GM19025 (cell line): ENCODE results near the gene RCOR1.
A peak's percentile ranks its signal among the peaks of the same experiment; 100 is the strongest.
"Not testable (repeated sequence)": the region's sequence is repeated elsewhere in the genome, so short reads cannot be mapped to it uniquely, and the experiment has no call there.

Experiments used
- ATAC-seq: cut with Tn5 transposase; IDR thresholded peaks from one replicate; pipeline ENCODE4 v1.9.1; 2021; ENCODE audit warnings: mild to moderate bottlenecking, low read depth, moderate library complexity; ENCODE audit not compliant: unreplicated experiment

Gene RCOR1

DNA sequence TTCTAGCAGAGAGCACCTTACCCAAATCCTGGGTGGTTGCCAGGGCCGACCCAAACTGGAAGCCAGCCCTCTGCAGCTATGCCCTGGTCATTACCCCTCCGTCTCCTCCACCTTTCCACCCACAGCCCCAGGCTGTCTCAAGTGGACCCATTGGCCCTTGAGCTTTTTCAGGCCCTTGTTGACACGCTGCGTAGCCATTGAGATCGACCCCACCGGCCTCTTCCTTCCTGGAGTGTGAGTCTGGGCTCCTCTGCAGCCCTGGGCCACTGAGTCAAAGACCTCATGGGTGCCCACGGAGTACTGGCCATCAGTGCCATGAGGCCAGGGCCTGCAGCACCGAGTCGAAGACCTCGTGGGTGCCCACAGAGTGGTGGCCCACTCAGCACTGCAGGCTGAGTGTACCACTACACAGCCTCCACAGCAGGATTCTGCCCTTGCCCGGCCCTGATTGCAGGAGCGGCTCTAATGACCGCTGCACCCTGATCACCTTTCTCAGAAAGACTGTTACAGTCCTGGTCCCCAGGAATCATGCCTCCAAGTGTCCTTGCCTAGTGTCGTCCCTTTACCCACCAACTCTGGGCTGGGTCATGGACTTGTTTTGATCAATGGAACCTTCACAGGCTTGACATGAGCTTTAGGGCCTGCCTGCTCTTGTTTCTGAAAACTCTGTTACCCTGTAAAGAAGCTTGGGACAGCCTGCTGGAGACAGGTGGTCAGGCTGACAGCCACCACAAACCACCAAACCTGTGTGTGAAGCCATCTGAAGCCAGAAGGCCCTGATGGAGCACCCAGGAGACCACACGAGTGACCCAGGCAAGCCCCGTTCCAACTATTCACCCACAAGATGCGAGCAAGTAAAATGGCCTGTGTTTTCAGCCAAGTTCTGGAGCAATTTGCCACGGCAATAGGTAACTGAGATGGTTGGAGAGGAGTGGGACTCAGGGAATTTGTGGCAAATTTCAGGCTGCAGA, 145.2 kb downstream of the RCOR1 start:
- ATAC-seq = no peak

DNA sequence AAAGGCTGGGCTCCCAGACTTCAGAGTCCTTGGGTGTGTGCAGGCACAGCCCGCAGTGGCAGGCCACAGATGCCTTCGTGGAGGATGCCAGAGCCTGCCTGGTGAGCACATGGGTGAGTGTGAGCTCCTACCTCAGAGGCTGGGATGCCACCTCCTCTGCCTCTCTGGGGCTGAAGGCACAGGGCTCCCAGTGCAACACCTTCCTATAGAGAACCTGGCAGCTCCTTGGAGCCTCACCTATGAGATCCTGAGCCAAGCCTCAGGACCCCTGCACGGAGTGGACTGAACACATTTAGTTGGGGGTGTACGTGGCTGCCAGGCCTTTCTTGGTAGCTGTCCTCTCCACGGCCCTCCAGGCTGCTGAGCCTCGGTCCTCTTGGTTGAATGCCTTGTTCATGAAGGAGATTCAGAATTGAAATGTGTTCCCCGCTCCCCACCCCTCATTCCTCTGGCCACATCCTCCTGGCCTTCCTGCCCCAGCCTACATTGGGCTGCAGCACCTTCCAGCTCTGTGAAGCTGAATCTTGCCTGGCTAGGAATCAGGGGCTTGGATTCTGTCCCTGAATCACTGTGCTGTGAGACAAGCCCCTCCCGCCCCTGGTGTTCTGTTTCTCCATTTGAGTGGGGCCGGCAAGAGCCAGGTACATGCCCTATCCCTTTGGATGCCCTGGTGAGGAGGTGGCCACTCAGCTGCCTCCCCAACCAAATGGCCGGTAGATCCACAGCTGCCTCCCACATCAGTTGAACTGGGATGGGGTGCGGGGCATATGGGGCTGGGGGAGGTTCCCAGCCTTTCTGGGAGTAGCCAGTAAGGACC, 146.1 kb downstream of the RCOR1 start:
- no peak for ATAC-seq

DNA sequence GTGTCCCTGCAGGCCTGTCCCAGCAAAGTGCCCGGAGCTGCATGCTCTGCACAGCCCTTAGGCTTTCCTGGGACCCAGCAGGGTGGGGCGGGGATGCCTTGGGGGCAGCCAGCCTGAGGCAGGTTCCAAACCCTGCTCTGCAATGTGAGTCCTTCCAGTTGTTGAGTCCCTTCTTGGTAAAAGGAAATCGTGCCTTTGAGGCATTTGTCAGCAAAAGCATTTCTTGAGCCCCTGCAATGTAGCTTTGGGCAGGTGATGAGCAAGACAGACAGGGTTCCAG, 146.7 kb downstream of the RCOR1 start:
- no peak for ATAC-seq

DNA sequence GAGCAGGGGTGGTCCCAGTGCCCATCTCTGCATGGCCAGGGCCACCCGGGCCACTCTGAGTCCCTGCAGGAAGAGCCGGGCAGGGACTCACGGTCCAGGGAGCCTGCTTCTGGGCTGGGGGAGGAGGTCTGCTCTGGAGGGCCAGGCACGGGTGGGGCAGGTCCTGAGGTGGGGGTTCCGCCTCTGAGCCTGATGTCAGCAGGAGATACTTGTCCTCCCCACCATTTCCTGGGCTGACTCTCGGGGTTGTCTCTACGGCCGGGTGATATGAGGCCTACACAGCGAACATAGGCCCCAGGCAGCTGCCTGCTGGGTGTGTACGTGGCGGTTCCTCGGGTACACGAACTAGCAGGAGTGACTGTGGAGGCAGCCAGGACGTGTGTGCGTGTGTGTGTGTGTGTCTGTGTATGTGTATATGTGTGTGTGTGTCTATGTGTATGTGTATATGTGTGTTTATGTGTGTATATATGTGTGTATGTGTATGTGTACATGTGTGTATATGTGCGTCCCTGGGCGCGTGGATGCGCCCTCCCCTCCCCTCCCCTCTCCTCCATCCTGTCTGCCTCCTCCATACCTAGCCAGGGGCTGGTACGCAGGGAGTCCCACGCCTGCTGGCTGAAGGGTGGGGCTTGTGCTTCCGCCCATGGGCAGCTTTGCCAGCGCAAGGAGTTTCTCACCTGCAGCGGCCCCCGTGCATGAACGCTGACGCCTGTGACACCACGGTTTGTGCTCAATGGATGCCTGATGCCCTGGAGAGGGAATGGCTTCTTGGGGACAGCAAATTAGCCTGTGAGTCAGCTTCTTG, 154.4 kb downstream of the RCOR1 start:
- no peak for ATAC-seq

DNA sequence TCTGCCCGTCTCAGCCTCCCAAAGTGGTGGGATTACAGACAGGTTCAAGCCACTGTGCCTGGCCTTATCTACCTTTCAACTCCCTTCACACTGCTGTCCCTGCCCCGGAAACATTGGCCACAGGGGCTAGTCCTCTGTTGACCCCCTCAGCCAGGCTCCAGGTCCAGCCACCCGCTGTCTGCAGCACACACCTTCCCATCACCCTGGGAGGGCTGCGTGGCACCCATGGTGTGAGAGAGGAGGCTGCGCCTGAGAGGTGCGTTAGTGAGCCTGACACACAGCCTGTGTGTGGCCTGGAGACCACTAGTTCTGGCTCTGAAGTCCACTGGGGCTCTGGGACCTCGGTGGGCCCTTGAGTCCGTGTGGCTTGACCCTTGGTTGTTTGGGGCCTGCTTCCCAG, 156.4 kb downstream of the RCOR1 start:
- no peak for ATAC-seq

DNA sequence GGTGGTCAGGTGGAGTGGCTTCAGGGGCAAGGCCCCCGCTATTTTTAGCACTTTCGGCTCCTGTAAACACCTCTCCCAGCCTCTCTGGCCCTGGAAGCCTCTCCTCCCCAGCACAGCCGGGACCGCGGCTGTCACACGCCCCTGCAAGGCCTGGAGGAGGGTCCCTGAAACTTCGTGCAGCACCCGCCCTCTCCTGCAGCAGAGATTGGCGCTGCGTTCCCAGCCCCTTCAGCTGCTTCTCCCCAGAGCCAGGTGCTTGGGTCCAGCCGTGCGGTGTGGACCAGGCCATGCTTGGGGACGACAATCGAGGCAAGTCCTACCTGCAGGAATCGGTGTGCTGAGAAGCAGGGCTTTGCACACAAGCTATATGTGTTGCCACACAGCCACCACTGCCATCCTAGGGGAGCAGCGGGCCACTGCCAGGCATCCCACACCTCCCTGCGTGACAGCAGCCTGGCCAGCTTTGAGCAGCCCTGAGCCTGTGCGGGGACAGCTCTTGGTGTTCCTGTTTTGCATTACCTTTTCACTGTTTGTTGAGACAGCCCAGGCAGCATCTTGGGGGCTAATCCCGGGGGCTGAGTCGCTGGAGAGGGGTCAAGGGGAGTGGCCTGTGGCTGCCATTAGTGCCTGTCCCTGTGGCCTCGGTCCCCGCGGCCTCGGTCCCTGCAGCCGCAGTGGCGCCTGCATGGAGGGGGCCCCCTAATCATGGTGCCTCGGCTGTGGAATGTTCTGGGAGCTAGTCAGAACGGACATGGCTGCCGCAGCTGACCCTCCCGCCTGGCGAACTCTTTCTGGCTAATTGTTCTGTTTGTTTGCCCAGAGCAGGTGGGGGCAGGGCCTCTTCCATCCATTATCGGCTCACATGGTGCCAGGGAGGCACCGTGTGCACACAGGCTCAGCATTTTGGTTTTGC, 157.2 kb downstream of the RCOR1 start:
- ATAC-seq = no peak

DNA sequence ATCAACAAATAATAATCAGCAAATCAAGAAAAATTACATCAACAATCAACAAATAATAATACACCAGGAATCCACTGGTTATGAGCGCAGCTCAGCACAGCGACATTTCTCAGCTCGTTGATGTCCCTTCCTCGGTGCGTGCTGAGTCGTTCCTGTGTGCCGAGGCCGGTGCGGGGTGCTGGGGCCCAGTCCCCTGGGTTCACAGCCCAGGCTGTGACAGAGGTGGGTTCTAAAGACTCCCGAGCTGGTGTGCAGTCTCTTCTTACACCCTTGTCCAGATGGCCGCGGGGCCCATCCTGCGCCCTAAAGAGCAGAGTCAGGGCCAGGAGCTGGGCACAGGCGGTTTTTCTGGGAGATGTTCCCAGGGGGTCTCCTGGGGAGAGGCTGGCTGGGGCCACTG, 157.9 kb downstream of the RCOR1 start:
- no peak for ATAC-seq

DNA sequence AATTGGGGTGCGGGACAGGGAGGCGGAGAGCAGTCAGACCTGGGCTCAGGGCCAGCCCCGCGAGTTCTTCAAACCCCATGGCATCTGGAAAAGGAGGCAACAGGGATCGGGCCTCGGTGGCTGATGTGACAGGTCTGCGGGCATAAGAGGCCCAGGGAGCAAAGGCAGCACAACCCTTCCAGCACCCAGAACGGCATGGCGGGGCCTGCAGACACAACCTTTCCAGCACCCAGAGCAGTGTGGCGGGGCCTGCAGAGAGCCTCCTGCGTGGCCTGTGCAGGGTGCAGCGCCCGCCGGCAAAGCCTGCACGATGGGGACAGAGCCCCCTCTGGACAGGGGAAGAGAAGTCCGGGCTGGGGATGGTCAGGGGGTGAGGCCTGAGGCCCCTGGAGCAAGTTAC, 158.6 kb downstream of the RCOR1 start:
- no peak for ATAC-seq

DNA sequence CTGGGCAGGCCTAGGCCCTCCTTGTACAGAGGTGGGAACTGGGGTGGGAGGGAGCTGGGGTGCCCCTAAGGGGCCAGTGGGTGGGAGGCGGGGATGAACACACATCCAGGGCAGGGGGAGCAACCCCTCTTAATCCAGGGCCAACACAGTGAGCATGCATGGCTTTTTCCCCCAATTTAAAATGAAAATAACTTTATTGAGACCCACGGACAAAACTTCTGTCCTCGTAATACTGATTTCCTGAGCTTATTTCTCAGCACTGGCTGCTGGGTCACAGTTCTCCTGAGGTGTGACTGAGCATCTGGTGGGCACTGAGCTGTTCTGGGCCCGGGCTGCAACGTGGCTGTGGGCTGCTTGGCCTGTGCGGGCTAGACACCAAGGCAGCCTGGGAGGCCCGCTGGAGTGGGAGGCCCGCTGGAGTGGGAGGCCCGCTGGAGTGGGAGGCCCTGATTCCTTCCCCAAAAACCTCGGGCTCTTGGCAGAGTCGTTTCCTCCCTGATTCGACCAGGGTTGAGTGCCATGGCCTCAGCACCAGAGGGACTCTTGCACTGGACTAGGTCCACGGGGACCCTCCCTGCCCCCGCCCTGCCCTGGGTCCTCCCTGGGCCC, 159.9 kb downstream of the RCOR1 start:
- ATAC-seq = no peak

DNA sequence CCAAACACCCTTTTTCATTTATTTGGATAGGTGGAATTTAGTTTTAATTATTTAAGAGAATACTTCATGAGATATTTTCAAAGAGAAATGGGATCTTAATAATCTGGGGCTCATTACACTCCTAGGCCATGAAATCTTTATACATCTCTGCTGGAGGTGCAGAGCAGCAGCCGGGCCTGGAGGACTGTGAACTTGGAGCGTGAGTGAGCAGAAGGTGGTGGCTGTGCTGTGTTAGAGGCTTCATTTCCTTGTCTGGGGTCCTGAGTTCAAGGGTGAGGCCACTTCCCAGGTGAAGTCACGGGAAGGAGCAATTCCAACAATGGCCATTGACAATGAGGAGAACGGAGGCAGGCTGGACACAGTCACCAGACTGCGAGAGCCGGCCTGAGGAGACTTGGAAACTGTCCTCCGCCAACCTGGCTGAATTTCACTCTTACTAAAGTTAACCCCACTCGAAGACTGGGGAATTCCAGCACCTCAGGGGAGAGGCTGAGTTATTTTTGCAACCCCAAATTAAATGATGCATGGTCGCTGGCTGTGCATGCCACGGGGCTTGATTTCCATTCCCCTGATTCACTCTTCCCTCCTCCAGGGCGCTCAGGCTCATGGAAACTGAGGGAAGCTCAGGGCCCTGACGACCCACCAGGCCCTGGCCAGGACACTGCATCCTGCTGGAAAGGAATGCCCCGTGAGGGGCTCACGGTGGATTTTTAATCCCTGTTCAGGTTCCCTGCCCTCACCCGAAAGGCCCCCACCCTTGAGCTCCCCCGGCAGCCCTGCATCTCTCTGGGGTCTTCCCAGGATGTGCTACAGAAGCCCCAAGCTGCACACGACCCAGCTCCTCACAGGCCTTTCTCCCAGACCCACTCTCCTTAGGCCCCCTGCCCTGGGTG, 162.2 kb downstream of the RCOR1 start:
- peak; percentile 68 for ATAC-seq

DNA sequence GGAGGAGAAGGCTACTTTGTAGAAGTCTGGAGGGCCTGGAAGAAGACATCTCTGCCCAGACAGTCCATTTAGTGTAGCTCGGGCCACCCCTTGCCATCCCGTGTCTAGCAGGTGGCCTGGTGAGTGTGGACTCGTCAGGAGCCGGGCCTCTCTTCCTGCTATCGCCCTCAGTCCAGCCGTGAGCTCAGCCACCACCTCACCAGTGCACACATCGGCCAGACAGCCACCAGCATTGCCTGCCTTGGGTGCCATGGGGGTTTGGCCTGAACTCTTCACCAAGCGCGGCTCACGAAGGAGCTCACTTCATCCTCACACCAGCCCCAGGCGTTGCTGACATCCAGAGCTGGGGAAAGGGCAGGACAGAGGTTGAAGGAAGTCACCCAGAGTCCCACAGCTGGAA, 165.2 kb downstream of the RCOR1 start:
- no peak for ATAC-seq

DNA sequence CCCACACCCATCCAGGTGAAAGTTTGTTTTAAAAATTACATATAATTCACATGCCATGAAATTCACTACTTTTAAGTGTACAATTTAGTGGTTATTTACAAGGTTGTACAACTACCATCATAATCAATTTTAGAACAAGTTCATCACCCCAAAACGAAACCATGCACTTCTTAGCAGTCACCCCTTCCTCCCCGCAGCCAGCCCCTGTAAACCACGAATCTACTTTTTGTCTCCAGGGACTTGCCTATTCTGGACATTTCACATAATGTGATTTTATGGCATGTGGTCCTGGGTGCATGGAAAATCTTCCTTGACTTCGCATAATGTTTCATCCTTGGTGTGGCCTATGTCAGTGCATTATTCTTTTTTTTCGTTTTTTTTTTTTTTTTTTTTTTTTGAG, 165.6 kb downstream of the RCOR1 start:
- ATAC-seq = no peak

DNA sequence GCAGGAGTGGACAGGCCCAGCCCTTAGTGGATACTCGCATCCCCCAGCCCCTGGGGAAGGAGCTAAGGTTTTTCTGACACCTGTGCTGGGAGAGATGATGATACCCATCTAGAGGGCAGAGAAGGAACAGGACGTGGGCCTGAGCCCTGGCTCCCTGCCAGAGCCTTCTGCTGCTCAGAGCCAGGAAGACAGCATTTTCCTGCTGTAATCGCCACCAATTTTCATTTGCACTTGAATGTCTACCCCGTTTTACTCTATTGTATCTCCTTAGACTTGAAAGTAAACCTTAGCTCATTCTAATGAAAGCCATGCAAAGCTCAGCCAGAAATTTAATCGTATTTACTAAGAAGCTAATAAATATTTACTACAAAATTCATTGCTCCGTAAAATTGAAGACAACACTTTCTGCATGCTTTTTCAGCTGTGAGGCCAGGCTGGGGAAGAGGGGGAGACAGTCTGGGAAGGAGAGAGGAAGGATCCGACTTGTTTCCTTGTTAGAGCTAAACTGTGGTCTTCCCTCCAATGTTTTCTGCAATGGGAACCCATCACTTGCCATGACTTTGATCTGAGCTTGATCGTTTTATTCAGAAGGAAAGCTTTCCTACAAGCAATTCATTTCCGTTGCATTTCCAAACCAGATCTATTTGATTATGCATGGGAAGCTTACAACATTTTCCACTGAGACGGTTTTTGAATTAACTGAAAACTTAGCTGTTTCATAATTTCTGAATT, 167.2 kb downstream of the RCOR1 start:
- no peak for ATAC-seq

DNA sequence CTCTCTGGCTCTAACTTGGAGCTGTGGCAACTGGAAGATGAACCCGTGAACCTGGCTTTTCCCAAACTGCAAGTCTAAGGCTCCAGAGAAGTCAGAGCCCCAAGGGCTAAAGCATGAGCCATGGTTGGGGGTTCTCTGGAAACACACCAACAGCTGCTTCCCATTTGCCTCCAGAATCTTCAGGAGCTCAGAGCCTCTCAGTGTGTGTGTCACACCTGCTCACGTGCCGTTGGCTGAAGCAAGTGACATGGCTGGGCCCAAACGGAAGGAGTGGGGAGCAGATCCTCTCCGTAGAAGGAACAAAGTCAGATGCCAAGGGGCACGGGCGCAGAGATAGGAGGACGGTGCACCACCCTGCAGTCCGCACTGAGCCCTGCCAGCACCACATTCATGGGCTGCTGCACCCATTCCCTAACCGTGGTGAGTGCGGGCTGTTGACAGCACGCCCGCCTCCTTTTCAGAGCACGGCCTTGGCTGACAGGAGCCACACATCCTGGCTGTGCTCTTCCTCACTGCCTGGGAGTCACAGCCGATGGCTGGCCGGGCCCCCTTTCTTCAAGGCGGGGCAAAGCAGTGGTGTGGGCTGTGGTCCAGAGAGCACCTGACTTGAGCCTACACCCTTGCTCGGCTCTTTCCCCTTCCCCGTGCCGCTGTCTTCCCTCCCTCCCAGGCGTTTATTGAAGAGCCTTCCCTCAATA, 168.2 kb downstream of the RCOR1 start:
- ATAC-seq = no peak

DNA sequence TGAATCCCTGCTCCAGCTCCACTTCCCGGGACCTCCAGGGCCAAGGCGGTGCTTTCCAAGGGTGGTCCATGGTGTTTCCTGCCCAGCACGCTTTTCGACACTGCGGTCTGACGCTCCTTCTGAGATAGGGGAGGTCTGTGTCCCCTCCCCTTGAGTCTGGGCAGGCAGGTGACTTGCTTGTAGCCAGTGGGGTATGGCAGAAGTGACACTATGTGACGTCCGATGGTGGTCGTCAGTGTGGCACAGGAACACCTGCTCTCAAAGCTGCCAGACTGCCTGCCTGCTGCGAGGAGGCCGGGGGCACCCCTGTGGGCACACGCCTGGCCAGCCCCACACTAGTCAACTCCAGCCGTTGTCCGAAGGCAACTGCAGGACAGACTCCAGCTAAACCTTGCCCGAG, 168.8 kb downstream of the RCOR1 start:
- ATAC-seq = no peak

DNA sequence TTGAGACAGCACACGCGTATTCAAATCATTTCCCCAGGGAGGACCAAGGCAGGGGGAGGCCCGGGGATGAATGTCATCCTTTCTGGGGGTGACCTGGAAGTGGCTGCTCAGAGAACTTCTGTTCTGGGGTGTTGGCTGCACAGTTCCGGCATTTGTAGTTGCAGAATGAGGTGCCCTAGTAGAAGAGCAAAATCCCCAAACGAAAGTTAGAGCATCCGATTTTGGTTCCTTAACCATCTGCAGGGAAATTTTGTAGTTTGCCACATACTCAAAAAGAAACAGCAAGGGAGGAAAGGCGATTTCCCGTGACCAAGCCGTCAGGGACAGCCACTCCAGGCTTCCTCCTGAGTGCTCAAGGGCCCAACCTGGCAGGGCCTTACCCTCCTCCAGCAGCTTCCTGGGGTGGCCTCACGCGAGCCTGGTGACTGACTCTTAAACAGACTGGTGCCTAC, 171.8 kb downstream of the RCOR1 start:
- peak; percentile 54 for ATAC-seq

DNA sequence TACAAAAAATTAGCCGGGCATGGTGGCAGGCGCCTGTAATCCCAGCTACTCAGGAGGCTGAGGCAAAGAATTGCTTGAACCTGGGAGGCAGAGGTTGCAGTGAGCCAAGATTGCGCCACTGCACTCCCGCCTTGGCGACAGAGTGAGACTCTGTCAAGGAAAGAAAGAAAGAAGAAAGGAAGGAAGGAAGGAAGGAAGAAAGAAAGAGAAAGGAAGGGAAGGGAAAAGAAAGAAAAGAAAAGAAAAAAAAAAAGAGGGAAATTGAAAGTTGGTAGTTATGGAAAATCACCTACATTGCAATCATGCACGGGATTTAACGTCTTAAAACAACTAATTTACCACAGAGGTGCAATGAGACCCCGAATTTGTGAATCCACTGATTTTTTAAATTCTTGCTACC, 173.3 kb downstream of the RCOR1 start:
- ATAC-seq = not testable (repeated sequence)
